ENCODE measurements around the gene ARFGAP2.

GRCh38 chr11:47186700-47187695 is 10.3 kb upstream of the ARFGAP2 start:
- TF ChIP-seq POLR2AphosphoS5 (IDR thresholded peaks at IDR 0.05) (no peak), CTCF (IDR thresholded peaks at IDR 0.05) (no peak), POLR2A (IDR thresholded peaks at IDR 0.05) (no peak)

Data from breast epithelium (tissue), 3 donors.